GM12878 (cell line): ENCODE results near the gene HPSE2. TPM values are rescaled to one million over a fixed set of nuclear protein-coding genes. Genes with fewer than 3 reads are reported as not detected.

ENCODE experiments used
- ATAC-seq: fragments of 200-7000 bp; cut with Tn5 transposase; 3 replicates; pipeline ENCODE4 v1.9.1; 2020; ENCODE audit warnings: mild to moderate bottlenecking, moderate library complexity
- BruUV-seq: library from RNA; stranded (reverse); fragments of 400-500 nt; replicated peaks from 2 replicates; lab custom pipeline; 2021; lab: Mats Ljungman, UMichigan
- CTCF ChIA-PET: fragments of 300-600 bp; sonication (Branson Sonifier 250); formaldehyde crosslinking; extraction: SDS; loops from one replicate; lab custom pipeline; 2021; ENCODE audit warnings: inconsistent platforms; lab: Yijun Ruan, JAX
- POLR2A ChIA-PET: fragments of 350-600 bp; formaldehyde crosslinking; extraction: SDS; loops from one replicate; lab custom pipeline; 2021; ENCODE audit warnings: inconsistent platforms; lab: Charles Lee
- RAD21 ChIA-PET: fragments of 300-600 bp; sonication (Branson Sonifier 250); formaldehyde crosslinking; loops from one replicate; lab custom pipeline; 2023; ENCODE audit warnings: antibody characterized with exemption; ENCODE audit not compliant: unreplicated experiment; lab: Charles Lee
- SMC1A ChIA-PET: fragments of 300-600 bp; sonication (Branson Sonifier 250); formaldehyde crosslinking; loops from one replicate; lab custom pipeline; 2023; ENCODE audit not compliant: unreplicated experiment, uncharacterized antibody; lab: Charles Lee
- DNase-seq: peaks from one replicate; pipeline ENCODE4 v3.0.0-alpha.2; 2011; ENCODE audit warnings: low read depth, low spot score
- FAIRE-seq: peaks from 3 replicates; lab custom pipeline; 2011; peaks lifted over from hg19 to GRCh38; lab: Jason Lieb, UNC
- H2AFZ ChIP-seq: 2 replicates; pipeline ENCODE4 v1.6.0; 2011; ENCODE audit warnings: low read depth, low read length, control low read depth; ENCODE audit not compliant: control insufficient read depth
- H3K27ac ChIP-seq: 2 replicates; pipeline ENCODE4 v1.5.1; 2011; ENCODE audit warnings: control low read depth; ENCODE audit not compliant: control insufficient read depth, insufficient read depth
- H3K27me3 ChIP-seq, 2 experiments: replicated peaks in 1 of 2; 2 replicates each; pipeline versions ENCODE4 v1.6.0 to v1.6.1; 2011; ENCODE audit warnings: low read length in 1 of 2; ENCODE audit not compliant: control insufficient read depth in 2 of 2, insufficient read depth in 2 of 2
- H3K36me3 ChIP-seq, 2 experiments: 2 replicates each; pipeline ENCODE4 v1.5.1; 2011; ENCODE audit warnings: low read length in 1 of 2; ENCODE audit not compliant: control insufficient read depth in 2 of 2, insufficient read depth in 2 of 2
- H3K4me1 ChIP-seq: 2 replicates; pipeline ENCODE4 v1.6.1; 2011; ENCODE audit warnings: mild to moderate bottlenecking, low read length, moderate library complexity, mixed read lengths; ENCODE audit not compliant: control insufficient read depth, insufficient read depth
- H3K4me2 ChIP-seq: 2 replicates; pipeline ENCODE4 v1.6.0; 2011; ENCODE audit warnings: control low read depth; ENCODE audit not compliant: control insufficient read depth, insufficient read depth
- H3K4me3 ChIP-seq: fragments of 200-600 bp; sonication (generic); 2 replicates; pipeline ENCODE4 v1.5.1; 2016
- H3K79me2 ChIP-seq: 2 replicates; pipeline ENCODE4 v1.6.0; 2011; ENCODE audit warnings: low read length; ENCODE audit not compliant: control insufficient read depth, insufficient read depth
- H3K9ac ChIP-seq: 2 replicates; pipeline ENCODE4 v1.8.0; 2011; ENCODE audit warnings: low read length, control low read depth, mixed read lengths; ENCODE audit not compliant: control insufficient read depth, insufficient read depth
- H3K9me3 ChIP-seq: replicated peaks from 3 replicates; pipeline ENCODE4 v1.5.1; 2011; ENCODE audit warnings: mild to moderate bottlenecking, low read length; ENCODE audit not compliant: control insufficient read depth, insufficient read depth
- H4K20me1 ChIP-seq: 2 replicates; pipeline ENCODE4 v1.6.0; 2011; ENCODE audit not compliant: control insufficient read depth, insufficient read depth
- TCF12 ChIP-seq: IDR thresholded peaks from 2 replicates; pipeline ENCODE4 v1.6.1; 2011; ENCODE audit warnings: low read depth, mild to moderate bottlenecking, low read length
- WGBS: methylation state at CpG from one replicate; pipeline ENCODE4 v1.1.6; 2016; ENCODE audit warnings: low lambda C conversion rate; ENCODE audit not compliant: insufficient replicate concordance, insufficient coverage; ENCODE audit errors: missing lambda C conversion rate; 5-methylcytosine and 5-hydroxymethylcytosine counted together
- in situ Hi-C: fragments of 300-500 bp; cut with MboI; formaldehyde crosslinking; loops from 9 replicates; pipeline ENCODE4 v1.14.3; 2018; ENCODE audit warnings: mixed read lengths
- intact Hi-C: fragments of 100-400 bp; cut with micrococcal nuclease; formaldehyde crosslinking; loops from one replicate; pipeline ENCODE4 v1.14.2; 2022; ENCODE audit not compliant: unreplicated experiment
- polyA plus RNA-seq, 11 experiments: library from polyadenylated mRNA; depleted of rRNA in 4 of 11; unstranded in 6 of 11; stranded (reverse) in 5 of 11; fragments of >200 nt; fragmentation: Nextera tagmentation in 4 of 11; fragmentation: Illumina TruSeq in 1 of 11; extraction: Ambion mirVana in 4 of 11; extraction: Trizol in 1 of 11; gene quantifications; 1 replicate in 1 of 11; 2 replicates in 10 of 11; pipeline versions ENCODE4 v1.2.1 to v1.2.3, GENCODE V29; 2011 to 2016; ENCODE audit warnings: inconsistent platforms in 2 of 11, missing spikeins in 2 of 11, low read depth in 1 of 11
- total RNA-seq, 4 experiments: library from RNA; depleted of rRNA in 3 of 4; stranded (reverse); fragments of >200 nt in 3 of 4; fragmentation: Illumina TruSeq in 1 of 4; extraction: Trizol in 1 of 4; gene quantifications; 2 replicates each; pipeline versions ENCODE4 v1.2.1 to v1.2.3, GENCODE V29; 2013 to 2021
- TF ChIP-seq, protein P1 (sequence below): fragments of 450-650 bp; IDR thresholded peaks from 2 replicates; pipeline ENCODE4 v1.6.1; 2018; ENCODE audit warnings: mild to moderate bottlenecking, low read depth, moderate library complexity; ENCODE audit not compliant: partially characterized antibody

The HPSE2 gene
- total and polyA plus RNA-seq, 10 of the 15 experiments (the other 5 are each of a cell fraction or from before 2014, with no cell fraction given): 0.06 TPM; not detected in 9

DNA sequence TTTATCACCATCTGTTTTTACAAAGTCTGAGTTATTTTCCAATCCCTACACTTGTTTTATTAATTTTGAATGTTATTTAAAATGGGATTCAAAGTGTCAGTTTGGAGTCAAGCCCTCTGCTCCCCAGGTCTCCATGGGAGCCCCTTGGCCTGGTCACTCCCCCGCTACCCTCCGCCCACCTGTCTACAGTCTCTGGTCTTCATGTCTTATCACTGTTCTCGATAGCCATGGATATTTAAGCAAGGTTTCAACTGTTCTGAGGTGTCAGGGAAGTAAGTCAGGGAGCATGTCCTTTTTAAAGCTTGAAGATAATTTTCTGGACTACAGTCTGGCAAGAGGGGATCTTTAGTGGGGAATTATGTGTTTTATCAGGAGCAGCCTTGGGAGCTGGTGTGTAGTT is 769.8 kb downstream of the HPSE2 start:
- ChIA-PET POLR2A (interaction anchor here (0.7 kb wide), 1 partner anchor 777 kb away, joined by 4 read pairs; no protein-coding TSS in a partner anchor), RAD21 (interaction anchor here (1.7 to 3.9 kb wide), 2 partner anchors 200 to 781 kb away, joined by 11 to 36 read pairs; no protein-coding TSS in a partner anchor), CTCF (interaction anchor here (0.7 to 4.2 kb wide), 4 partner anchors 125 to 1004 kb away, joined by 3 to 20 read pairs (median 4); no protein-coding TSS in a partner anchor), SMC1A (interaction anchor here (0.9 to 1.0 kb wide), 2 partner anchors 61 to 781 kb away, joined by 3 read pairs; no protein-coding TSS in a partner anchor)
- no peaks in the 10 kb centered on the region for H3K36me3 ChIP-seq
- no peak overlapping the region for H3K27ac ChIP-seq
- ATAC-seq (no peak), FAIRE-seq (no peak), DNase-seq (no peak)
- H3K9me3 ChIP-seq: no peaks in the 10 kb centered on the region
- H2AFZ ChIP-seq: no peak overlapping the region
- in situ Hi-C loops (loop anchor here (5.0 to 10.0 kb wide), 2 partner anchors 196 to 579 kb away; no protein-coding TSS in a partner anchor), intact Hi-C loops (loop anchor here (5.0 kb wide), 1 partner anchor 281 kb away; no protein-coding TSS in a partner anchor)
- WGBS: 33% methylated on average over 3 of the region's 3 CpGs
- no peaks in the 10 kb centered on the region for H3K79me2 ChIP-seq
- no TSS peak for BruUV-seq
- TF ChIP-seq, protein P1, sequence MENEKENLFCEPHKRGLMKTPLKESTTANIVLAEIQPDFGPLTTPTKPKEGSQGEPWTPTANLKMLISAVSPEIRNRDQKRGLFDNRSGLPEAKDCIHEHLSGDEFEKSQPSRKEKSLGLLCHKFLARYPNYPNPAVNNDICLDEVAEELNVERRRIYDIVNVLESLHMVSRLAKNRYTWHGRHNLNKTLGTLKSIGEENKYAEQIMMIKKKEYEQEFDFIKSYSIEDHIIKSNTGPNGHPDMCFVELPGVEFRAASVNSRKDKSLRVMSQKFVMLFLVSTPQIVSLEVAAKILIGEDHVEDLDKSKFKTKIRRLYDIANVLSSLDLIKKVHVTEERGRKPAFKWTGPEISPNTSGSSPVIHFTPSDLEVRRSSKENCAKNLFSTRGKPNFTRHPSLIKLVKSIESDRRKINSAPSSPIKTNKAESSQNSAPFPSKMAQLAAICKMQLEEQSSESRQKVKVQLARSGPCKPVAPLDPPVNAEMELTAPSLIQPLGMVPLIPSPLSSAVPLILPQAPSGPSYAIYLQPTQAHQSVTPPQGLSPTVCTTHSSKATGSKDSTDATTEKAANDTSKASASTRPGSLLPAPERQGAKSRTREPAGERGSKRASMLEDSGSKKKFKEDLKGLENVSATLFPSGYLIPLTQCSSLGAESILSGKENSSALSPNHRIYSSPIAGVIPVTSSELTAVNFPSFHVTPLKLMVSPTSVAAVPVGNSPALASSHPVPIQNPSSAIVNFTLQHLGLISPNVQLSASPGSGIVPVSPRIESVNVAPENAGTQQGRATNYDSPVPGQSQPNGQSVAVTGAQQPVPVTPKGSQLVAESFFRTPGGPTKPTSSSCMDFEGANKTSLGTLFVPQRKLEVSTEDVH: no peak
- no peak for TF ChIP-seq TCF12
- no peak overlapping the region for H3K4me2 ChIP-seq
- peaks cover 0 to 5% of the 10 kb centered on the region in 2 experiments; a peak in 3 of 4 replicates for H3K27me3 ChIP-seq
- no peak overlapping the region for H3K9ac ChIP-seq
- H4K20me1 ChIP-seq: no peaks in the 10 kb centered on the region
- no peaks in the 10 kb centered on the region for H3K4me1 ChIP-seq
- H3K4me3 ChIP-seq: no peak overlapping the region
